HL-60 (cell line): ENCODE data around the gene GDA.
"Not testable (repeated sequence)": the region's sequence is repeated elsewhere in the genome, so short reads cannot be mapped to it uniquely, and the experiment has no call there.

Experiments
- DNase-seq, 2 experiments: peaks; one replicate each; pipeline ENCODE4 v3.0.0-alpha.2; 2010 to 2020; ENCODE audit warnings: low read depth in 1 of 2, low spot score in 1 of 2
- H3K27ac ChIP-seq: fragments of 250-450 bp; sonication (Bioruptor Pico); replicated peaks from 2 replicates; pipeline ENCODE4 v1.5.1; 2020; ENCODE audit warnings: mild to moderate bottlenecking, moderate library complexity
- H3K27me3 ChIP-seq: fragments of 250-450 bp; sonication (Bioruptor Pico); 2 replicates; pipeline ENCODE4 v1.5.1; 2021; ENCODE audit warnings: mild to moderate bottlenecking, moderate library complexity; ENCODE audit not compliant: insufficient read depth, poor library complexity, severe bottlenecking
- H3K4me3 ChIP-seq: replicated peaks from 2 replicates; pipeline ENCODE4 v1.5.1; 2011; ENCODE audit warnings: mild to moderate bottlenecking, control low read depth, low read length; ENCODE audit not compliant: insufficient read depth
- CTCF ChIP-seq: IDR thresholded peaks from one replicate; pipeline ENCODE4 v1.5.1; 2011; ENCODE audit warnings: low read length, control low read depth, inconsistent platforms; ENCODE audit not compliant: insufficient read depth
- GABPA ChIP-seq: IDR thresholded peaks from 2 replicates; pipeline ENCODE4 v1.6.1; 2012; ENCODE audit warnings: low read depth
- POLR2AphosphoS5 ChIP-seq: IDR thresholded peaks from 2 replicates; pipeline ENCODE4 v1.6.1; 2012; ENCODE audit warnings: low read depth
- SPI1 ChIP-seq: IDR thresholded peaks from 2 replicates; pipeline ENCODE4 v1.6.1; 2012; ENCODE audit warnings: low read depth, mild to moderate bottlenecking, borderline replicate concordance
- TF ChIP-seq, protein P1 (sequence below): IDR thresholded peaks from 2 replicates; pipeline ENCODE4 v1.6.1; 2012; ENCODE audit warnings: low read depth; ENCODE audit not compliant: insufficient replicate concordance

Gene GDA

DNA sequence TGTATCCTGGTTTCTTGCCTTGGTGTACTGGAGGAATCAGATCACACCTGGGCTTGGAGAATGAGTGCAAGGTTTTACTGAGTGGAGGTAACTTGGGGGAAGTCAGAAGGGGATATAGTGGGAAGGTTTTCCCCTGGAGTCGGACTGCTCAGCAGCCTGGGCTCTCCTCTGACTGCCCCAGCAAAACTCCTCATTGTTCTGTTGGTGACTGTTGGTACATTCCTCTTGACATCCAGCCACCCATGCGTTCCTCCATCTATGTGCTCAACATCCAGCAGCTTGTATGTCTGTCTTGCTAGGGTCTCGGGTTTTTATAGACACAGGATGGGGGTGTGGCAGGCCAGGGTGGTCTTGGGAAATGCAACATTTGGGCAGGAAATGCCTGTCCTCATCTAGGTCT lies 119.7 kb downstream of the GDA start:
- no peak for TF ChIP-seq SPI1
- TF ChIP-seq, protein P1, sequence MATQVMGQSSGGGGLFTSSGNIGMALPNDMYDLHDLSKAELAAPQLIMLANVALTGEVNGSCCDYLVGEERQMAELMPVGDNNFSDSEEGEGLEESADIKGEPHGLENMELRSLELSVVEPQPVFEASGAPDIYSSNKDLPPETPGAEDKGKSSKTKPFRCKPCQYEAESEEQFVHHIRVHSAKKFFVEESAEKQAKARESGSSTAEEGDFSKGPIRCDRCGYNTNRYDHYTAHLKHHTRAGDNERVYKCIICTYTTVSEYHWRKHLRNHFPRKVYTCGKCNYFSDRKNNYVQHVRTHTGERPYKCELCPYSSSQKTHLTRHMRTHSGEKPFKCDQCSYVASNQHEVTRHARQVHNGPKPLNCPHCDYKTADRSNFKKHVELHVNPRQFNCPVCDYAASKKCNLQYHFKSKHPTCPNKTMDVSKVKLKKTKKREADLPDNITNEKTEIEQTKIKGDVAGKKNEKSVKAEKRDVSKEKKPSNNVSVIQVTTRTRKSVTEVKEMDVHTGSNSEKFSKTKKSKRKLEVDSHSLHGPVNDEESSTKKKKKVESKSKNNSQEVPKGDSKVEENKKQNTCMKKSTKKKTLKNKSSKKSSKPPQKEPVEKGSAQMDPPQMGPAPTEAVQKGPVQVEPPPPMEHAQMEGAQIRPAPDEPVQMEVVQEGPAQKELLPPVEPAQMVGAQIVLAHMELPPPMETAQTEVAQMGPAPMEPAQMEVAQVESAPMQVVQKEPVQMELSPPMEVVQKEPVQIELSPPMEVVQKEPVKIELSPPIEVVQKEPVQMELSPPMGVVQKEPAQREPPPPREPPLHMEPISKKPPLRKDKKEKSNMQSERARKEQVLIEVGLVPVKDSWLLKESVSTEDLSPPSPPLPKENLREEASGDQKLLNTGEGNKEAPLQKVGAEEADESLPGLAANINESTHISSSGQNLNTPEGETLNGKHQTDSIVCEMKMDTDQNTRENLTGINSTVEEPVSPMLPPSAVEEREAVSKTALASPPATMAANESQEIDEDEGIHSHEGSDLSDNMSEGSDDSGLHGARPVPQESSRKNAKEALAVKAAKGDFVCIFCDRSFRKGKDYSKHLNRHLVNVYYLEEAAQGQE: no peak
- Histone ChIP-seq H3K27me3 (no peaks in the 10 kb centered on the region), H3K27ac (no peak overlapping the region), H3K4me3 (no peak overlapping the region)
- DNase-seq: no peak

DNA sequence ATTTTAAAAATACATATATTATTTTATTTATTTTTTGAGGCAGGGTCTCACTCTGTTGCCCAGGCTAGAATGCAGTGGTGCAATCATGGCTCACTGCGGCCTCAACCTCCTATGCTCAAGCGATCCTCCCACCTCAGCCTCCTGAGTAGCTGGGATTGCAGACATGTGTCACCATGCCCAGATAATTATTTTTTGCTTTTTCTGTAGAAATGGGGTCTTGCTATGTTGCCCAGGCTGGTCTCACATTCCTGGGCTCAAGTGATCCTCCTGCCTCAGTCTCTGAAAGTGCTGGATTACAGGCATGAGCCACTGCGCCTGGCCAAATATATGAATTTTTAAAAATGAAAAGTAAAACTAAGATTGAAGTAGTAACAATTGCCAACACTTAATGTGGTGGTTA lies 121.1 kb downstream of the GDA start:
- not testable (repeated sequence) for H3K27ac ChIP-seq, H3K4me3 ChIP-seq, H3K27me3 ChIP-seq, DNase-seq

GRCh38 chr9:72271613-72272478 lies 122.6 kb downstream of the GDA start:
- no peak for TF ChIP-seq GABPA
- peak; percentile 35 for TF ChIP-seq CTCF
- no peak for TF ChIP-seq SPI1
- TF ChIP-seq, protein P1: no peak
- no peak for TF ChIP-seq POLR2AphosphoS5
- no peak overlapping the region for H3K4me3 ChIP-seq
- H3K27ac ChIP-seq: no peak overlapping the region
- no peaks in the 10 kb centered on the region for H3K27me3 ChIP-seq
- DNase-seq: peak; percentile 50 to 52

GRCh38 chr9:72274441-72274840 lies 125.2 kb downstream of the GDA start:
- DNase-seq: no peak
- H3K27ac ChIP-seq: no peak overlapping the region
- no peaks in the 10 kb centered on the region for H3K27me3 ChIP-seq
- no peak overlapping the region for H3K4me3 ChIP-seq
- TF ChIP-seq SPI1 (no peak), CTCF (no peak), GABPA (no peak), POLR2AphosphoS5 (no peak)
- TF ChIP-seq, protein P1: no peak
